Trophoblast cell (in vitro differentiated cells and primary cell): ENCODE measurements around the gene PCK2.

Experiments used
- DNase-seq, 2 donors: peaks; one replicate each; pipeline ENCODE4 v3.0.0-alpha.2; 2016
- H2AFZ ChIP-seq: 2 replicates; pipeline ENCODE4 v1.6.1; 2013; ENCODE audit warnings: low read length, moderate library complexity, mild to moderate bottlenecking; ENCODE audit not compliant: insufficient read depth, poor library complexity
- H2AK5ac ChIP-seq: 2 replicates; pipeline ENCODE4 v1.6.1; 2013; ENCODE audit warnings: mild to moderate bottlenecking, low read length
- H2BK120ac ChIP-seq: 2 replicates; pipeline ENCODE4 v1.6.1; 2013; ENCODE audit warnings: low read length, mild to moderate bottlenecking, moderate library complexity; ENCODE audit not compliant: insufficient read depth, poor library complexity
- H2BK12ac ChIP-seq: 2 replicates; pipeline ENCODE4 v1.6.1; 2013; ENCODE audit warnings: mild to moderate bottlenecking, low read length, moderate library complexity
- H2BK5ac ChIP-seq: 2 replicates; pipeline ENCODE4 v1.6.1; 2013; ENCODE audit warnings: low read length, low read depth, moderate library complexity, mild to moderate bottlenecking; ENCODE audit not compliant: poor library complexity
- H3K14ac ChIP-seq: 2 replicates; pipeline ENCODE4 v1.6.1; 2013; ENCODE audit warnings: mild to moderate bottlenecking, low read length
- H3K18ac ChIP-seq: 2 replicates; pipeline ENCODE4 v1.6.1; 2013; ENCODE audit warnings: mild to moderate bottlenecking, low read length
- H3K23ac ChIP-seq: 2 replicates; pipeline ENCODE4 v1.6.1; 2013; ENCODE audit warnings: low read length
- H3K27ac ChIP-seq: 2 replicates; pipeline ENCODE4 v1.5.1; 2013; ENCODE audit warnings: low read depth, mild to moderate bottlenecking, inconsistent platforms, low read length, moderate library complexity
- H3K27me3 ChIP-seq: 2 replicates; pipeline ENCODE4 v1.6.1; 2013; ENCODE audit warnings: inconsistent platforms, mild to moderate bottlenecking, low read length, moderate library complexity; ENCODE audit not compliant: insufficient read depth
- H3K36me3 ChIP-seq, 2 experiments: 1 replicate in 1 of 2; 2 replicates in 1 of 2; pipeline ENCODE4 v1.6.1; 2013; ENCODE audit warnings: low read length in 2 of 2, mild to moderate bottlenecking in 2 of 2, moderate library complexity in 1 of 2; ENCODE audit not compliant: insufficient read depth in 2 of 2, control insufficient read depth in 1 of 2
- H3K4ac ChIP-seq: 2 replicates; pipeline ENCODE4 v1.6.1; 2013; ENCODE audit warnings: low read depth, mild to moderate bottlenecking, low read length, moderate library complexity
- H3K4me1 ChIP-seq, 2 experiments: 1 replicate in 1 of 2; 2 replicates in 1 of 2; pipeline ENCODE4 v1.6.1; 2013; ENCODE audit warnings: low read length in 2 of 2, mild to moderate bottlenecking in 2 of 2, moderate library complexity in 1 of 2; ENCODE audit not compliant: insufficient read depth in 2 of 2, control insufficient read depth in 1 of 2
- H3K4me2 ChIP-seq: 2 replicates; pipeline ENCODE4 v1.6.1; 2013; ENCODE audit warnings: inconsistent platforms, mild to moderate bottlenecking, low read length, moderate library complexity
- H3K4me3 ChIP-seq: 2 replicates; pipeline ENCODE4 v1.5.1; 2013; ENCODE audit warnings: mild to moderate bottlenecking, low read depth, low read length, inconsistent platforms
- H3K79me1 ChIP-seq: one replicate; pipeline ENCODE4 v1.6.1; 2013; ENCODE audit warnings: low read length
- H3K79me2 ChIP-seq: 2 replicates; pipeline ENCODE4 v1.6.1; 2013; ENCODE audit warnings: low read length, mild to moderate bottlenecking; ENCODE audit not compliant: control insufficient read depth, insufficient read depth, poor library complexity
- H3K9ac ChIP-seq: 2 replicates; pipeline ENCODE4 v1.6.1; 2013; ENCODE audit warnings: mild to moderate bottlenecking, low read length
- H3K9me3 ChIP-seq: 2 replicates; pipeline ENCODE4 v1.6.1; 2013; ENCODE audit warnings: low read depth, mild to moderate bottlenecking, control low read depth, inconsistent platforms, low read length; ENCODE audit not compliant: insufficient read depth
- H4K12ac ChIP-seq: 2 replicates; pipeline ENCODE4 v1.6.1; 2013; ENCODE audit warnings: low read depth, mild to moderate bottlenecking, low read length, moderate library complexity
- H4K8ac ChIP-seq: 2 replicates; pipeline ENCODE4 v1.6.1; 2013; ENCODE audit warnings: low read depth, mild to moderate bottlenecking, low read length, moderate library complexity
- H4K91ac ChIP-seq: one replicate; pipeline ENCODE4 v1.6.1; 2013; ENCODE audit warnings: low read depth, mild to moderate bottlenecking, low read length, moderate library complexity
- WGBS: extraction: QIAGEN DNeasy Blood & Tissue Kit; methylation state at CpG from one replicate; pipeline ENCODE4 v1.1.7; 2013; ENCODE audit warnings: missing lambda C conversion rate; ENCODE audit not compliant: insufficient read length, insufficient coverage; ENCODE audit errors: extremely low coverage; 5-methylcytosine and 5-hydroxymethylcytosine counted together

Gene PCK2

GRCh38 chr14:24150993-24151392 lies 56.9 kb downstream of the PCK2 start:
- no peak overlapping the region for H3K4me2 ChIP-seq
- H3K9me3 ChIP-seq, result peaks cover 3% of the 10 kb centered on the region
- no peak overlapping the region for H2BK120ac ChIP-seq
- H2AK5ac ChIP-seq, result no peak overlapping the region
- no peak overlapping the region for H4K12ac ChIP-seq
- no peak overlapping the region for H3K18ac ChIP-seq
- H3K23ac ChIP-seq, result no peak overlapping the region
- H2BK12ac ChIP-seq, result no peak overlapping the region
- H3K14ac ChIP-seq, result no peak overlapping the region
- H3K4me1 ChIP-seq, result peaks cover 8 to 9% of the 10 kb centered on the region in 2 experiments
- no peak overlapping the region for H3K27ac ChIP-seq
- H3K79me2 ChIP-seq, result peaks cover 14% of the 10 kb centered on the region
- no peaks in the 10 kb centered on the region for H3K27me3 ChIP-seq
- no peak overlapping the region for H2AFZ ChIP-seq
- H3K4me3 ChIP-seq, result no peak overlapping the region
- H4K8ac ChIP-seq, result no peak overlapping the region
- peaks cover 13% of the 10 kb centered on the region for H3K79me1 ChIP-seq
- no peak overlapping the region for H3K9ac ChIP-seq
- no CpG with 5 or more reads among the region's 9 CpGs for WGBS
- peaks cover 38 to 49% of the 10 kb centered on the region in 2 experiments for H3K36me3 ChIP-seq
- no peak overlapping the region for H3K4ac ChIP-seq
- no peak for DNase-seq
- no peak overlapping the region for H2BK5ac ChIP-seq
- H4K91ac ChIP-seq, result no peak overlapping the region

GRCh38 chr14:24151404-24152080 lies 57.4 kb downstream of the PCK2 start:
- H3K79me2 ChIP-seq, result peaks cover 11% of the 10 kb centered on the region
- peaks cover 42 to 54% of the 10 kb centered on the region in 2 experiments for H3K36me3 ChIP-seq
- no peak overlapping the region for H3K23ac ChIP-seq
- H3K27me3 ChIP-seq, result no peaks in the 10 kb centered on the region
- no peak overlapping the region for H2AK5ac ChIP-seq
- peaks cover 8% of the 10 kb centered on the region in 2 experiments for H3K4me1 ChIP-seq
- H4K12ac ChIP-seq, result no peak overlapping the region
- H2AFZ ChIP-seq, result no peak overlapping the region
- no peak overlapping the region for H2BK12ac ChIP-seq
- no peak overlapping the region for H2BK120ac ChIP-seq
- no peak overlapping the region for H2BK5ac ChIP-seq
- no peak overlapping the region for H3K14ac ChIP-seq
- H3K9me3 ChIP-seq, result peaks cover 3% of the 10 kb centered on the region
- DNase-seq, result no peak
- H4K91ac ChIP-seq, result no peak overlapping the region
- no peak overlapping the region for H3K4ac ChIP-seq
- H3K4me2 ChIP-seq, result no peak overlapping the region
- no CpG with 5 or more reads among the region's 16 CpGs for WGBS
- H3K79me1 ChIP-seq, result peaks cover 9% of the 10 kb centered on the region
- H3K27ac ChIP-seq, result no peak overlapping the region
- no peak overlapping the region for H3K4me3 ChIP-seq
- no peak overlapping the region for H3K18ac ChIP-seq
- H4K8ac ChIP-seq, result no peak overlapping the region
- no peak overlapping the region for H3K9ac ChIP-seq
